NCI-H1048 (cell line): ENCODE results near the gene FAM181A.

Source experiments
- DNase-seq: peaks from one replicate; lab custom pipeline; 2025; lab: John Stamatoyannopoulos, UW

The FAM181A gene

GRCh38 chr14:93962701-93963601 is 35.8 kb downstream of the FAM181A start:
- DNase-seq: no peak

DNA sequence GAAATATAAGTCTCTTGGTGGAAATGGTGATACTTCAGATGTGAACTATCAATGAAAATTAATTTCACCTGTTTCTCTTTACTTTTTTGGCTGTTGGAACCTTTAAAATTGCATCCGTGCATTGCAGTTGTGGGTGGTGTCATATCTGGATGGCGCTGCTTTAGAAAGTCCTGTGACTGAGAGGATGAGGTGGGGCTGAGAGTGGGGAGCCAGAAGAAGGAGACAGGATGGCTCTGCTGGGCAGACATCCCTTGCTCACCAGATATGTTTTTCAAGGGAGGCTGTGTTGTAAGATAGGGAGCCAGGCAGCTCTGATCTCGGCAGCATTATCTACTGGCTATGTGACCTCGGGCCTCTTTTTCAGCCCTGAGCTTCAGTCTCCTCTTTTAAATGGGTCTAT is 36.5 kb downstream of the FAM181A start:
- DNase-seq: no peak

GRCh38 chr14:93964281-93964680 is 37.1 kb downstream of the FAM181A start:
- no peak for DNase-seq

DNA sequence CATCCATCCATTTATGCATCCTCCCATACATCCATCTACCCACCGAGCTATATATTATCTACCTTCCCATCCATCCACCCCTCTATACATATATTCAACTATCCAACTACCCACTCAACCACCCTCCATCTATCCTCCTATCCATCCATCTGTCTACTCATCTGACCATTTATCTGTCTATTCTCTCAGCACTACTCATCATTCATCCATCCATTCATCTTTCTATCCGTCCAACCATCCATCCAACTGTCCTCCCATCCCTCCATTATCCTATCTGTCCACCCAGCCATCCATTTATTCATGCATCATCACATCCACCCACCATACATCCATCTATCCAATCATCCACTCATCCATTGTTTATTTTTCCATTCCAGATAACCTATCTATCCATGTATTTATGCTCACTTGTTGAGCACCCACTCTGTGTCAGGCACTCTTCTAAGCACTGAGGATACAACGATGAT is 37.7 kb downstream of the FAM181A start:
- DNase-seq: no peak

GRCh38 chr14:93965287-93965821 is 38.2 kb downstream of the FAM181A start:
- DNase-seq: no peak

DNA sequence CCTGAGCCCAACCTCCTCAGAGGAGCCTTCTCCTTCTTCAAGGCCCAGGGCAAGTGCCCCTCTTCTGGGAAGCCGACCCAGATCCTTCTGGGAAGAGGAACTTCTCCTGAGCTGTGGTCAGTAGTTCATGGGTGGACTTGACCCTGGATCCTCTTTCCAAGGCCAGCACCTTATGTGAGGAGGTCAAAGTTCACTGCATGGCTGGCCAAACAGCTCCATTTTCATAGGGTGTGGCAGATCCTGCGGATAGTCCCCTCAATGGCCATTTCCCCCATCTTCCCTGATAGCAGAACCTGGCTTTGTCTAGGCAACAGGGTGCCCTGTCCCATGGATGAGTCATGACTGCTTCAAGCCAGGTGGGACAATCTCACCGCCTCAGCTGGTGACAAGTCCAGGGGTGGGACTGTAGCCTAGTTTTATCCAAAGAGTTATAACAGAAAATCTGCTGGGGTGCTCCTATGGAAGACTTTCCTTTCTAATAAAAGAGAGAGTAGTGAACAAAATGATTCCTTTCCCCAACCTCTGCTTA is 38.9 kb downstream of the FAM181A start:
- no peak for DNase-seq

GRCh38 chr14:93967637-93968250 is 40.6 kb downstream of the FAM181A start:
- no peak for DNase-seq

GRCh38 chr14:93969082-93969828 is 42.1 kb downstream of the FAM181A start:
- DNase-seq: no peak

GRCh38 chr14:93970585-93970964 is 43.4 kb downstream of the FAM181A start:
- no peak for DNase-seq

DNA sequence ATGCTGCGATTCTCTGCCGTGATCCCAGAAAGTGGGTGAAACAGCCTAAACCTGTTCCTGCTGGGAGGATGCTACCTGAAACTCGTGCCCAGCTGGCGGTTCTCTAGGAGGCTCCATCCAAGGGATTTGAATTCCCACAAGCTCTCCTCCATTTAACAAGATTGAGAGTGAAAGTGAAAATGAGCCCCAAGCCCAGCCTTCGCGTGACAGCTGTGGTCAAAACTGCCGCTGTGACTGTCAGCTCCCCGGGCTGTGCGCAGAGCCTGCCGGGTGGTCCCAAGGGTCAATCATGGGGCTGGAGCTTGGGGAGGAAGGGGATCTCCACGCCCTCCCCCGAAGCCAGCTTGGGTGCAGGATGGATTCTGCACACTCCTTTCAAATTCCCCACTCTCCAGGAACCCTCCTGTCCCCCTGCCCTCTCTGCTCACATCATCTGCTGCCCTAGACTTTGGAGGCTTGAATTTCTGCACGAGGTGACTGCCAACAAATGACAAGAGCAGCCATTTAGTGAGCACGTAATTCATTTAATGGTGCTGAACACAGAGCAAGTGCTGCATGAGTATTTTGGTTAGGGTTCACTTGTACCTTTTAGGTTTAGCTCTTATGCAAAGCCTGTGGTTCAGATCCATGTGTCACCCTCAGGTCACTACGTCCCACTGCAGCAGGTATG is 44.0 kb downstream of the FAM181A start:
- DNase-seq: no peak

DNA sequence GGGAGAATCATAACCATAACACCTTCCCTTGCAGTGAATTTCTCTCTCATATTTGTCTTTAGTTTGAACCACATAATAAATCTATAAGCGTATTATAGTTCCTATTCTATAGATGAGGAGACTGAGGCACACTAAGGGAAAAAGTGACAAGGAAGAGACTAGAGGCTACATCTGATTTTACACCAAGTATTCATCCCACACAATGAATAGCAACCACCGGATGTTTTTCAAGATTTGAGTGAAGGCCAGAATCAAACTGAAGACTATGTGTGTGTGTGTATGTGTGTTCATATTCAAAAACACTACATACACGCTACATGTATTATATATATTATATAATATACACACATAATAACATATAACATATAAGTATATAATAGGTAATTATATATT is 44.5 kb downstream of the FAM181A start:
- DNase-seq: no peak

- no peak for DNase-seq
These were observed 45.6 kb downstream of the FAM181A start for GRCh38 chr14:93972618-93973205.

DNA sequence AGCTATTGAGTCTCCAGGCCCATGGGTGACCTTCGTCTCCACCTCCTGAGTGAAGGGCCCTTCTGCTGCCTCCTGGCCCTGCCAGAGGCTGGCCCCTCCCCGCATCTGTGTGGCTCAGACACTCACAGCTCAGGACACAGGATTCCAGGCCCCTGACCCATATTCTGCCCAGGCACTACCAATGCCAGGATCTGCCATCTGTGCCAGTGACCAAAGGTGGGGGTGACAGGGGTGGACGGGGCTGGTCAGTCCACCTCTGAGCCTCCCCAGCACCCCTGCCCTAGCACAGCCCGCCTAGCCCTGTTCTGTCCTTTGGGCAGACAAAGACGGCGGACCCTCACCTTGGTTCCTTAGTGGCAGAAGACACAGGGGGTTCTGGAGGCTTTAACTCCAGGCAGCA is 46.5 kb downstream of the FAM181A start:
- DNase-seq: no peak

DNA sequence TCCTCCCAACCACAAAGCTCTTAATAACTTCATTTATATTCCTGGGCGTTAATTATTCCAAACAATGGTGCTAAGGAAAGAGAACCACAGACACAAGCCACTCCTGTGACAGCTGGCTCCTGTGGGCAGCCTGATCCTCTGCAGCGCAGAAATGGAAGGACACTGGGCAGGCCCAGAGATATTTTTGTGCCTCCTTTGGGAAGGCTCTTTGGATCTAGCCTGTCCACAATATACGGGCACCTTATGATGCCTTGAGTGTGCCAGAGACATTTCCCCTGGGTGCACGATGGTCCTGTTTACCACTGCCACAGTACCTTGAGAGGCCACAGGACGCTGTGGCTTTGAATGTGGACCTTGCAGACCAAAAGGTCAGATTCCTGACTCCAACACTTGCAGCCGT is 47.2 kb downstream of the FAM181A start:
- no peak for DNase-seq

DNA sequence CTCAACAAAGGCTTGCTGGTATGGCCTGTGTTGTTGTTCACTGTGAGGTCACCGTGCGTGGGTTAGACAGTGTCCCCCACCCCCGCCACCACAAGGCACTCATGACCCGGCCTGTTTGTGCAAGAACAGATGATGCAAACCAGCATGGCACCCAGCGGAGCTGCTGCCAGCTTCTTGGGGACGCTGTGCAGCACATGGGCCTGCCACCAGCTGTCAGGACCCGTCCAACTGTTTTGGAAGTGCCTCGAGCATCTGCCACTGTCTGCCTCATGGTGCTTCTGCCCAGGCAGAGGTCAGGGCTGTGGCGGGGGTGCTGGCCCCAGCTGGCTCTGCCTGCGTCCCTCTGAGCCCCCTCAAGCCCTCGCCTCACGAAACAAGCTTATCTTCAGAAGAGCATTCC is 47.7 kb downstream of the FAM181A start:
- no peak for DNase-seq

- no peak for DNase-seq
These were observed 48.8 kb downstream of the FAM181A start for GRCh38 chr14:93975791-93976476.

DNA sequence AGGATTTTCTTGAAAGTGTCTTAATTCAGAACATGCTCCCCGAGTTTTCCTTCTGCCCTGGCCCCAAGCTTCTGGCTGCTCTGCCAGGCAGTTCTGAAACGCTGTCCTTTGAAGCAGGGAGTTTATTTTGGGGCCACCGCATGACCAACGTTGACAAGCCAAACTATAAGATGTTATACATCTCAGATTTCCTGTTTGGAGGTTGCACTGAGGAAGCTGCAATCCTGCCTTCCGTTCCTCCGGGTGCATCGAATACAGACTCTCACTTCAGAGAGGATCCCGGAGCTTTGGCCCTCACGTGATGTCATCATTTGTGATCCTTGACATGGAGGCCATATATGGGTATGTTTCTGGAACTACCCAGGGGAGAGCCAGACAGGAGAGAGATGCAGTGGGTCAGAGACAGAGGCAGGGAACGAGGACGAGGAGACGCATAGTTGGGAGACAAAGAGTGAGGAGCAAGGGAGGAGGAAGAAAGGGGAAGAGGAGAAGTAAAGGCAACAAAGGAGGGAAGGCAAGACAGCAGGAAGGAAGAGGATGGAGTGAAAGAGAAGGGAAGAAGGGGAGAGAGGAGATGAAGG is 49.4 kb downstream of the FAM181A start, which contains the start of gene ASB2:
ASB2 (minus strand) TSS at position 94 of the 581 bp plus-strand sequence. CDS start 12,031 bp downstream, outside the sequence.
- DNase-seq: no peak

GRCh38 chr14:93977171-93977570 is 50.0 kb downstream of the FAM181A start:
- DNase-seq: no peak

GRCh38 chr14:93977790-93978581 is 50.8 kb downstream of the FAM181A start:
- no peak for DNase-seq
